B cell (primary cell): Measurements from ENCODE around the gene CNOT6L.

Source experiments
- EZH2 ChIP-seq: IDR thresholded peaks from 2 replicates; pipeline ENCODE4 v1.6.1; 2012; ENCODE audit warnings: borderline replicate concordance, low read depth, mild to moderate bottlenecking, moderate library complexity, low read length; ENCODE audit not compliant: insufficient read depth, poor library complexity, severe bottlenecking
- TF ChIP-seq, protein P1 (sequence below): fragments of 200-600 bp; IDR thresholded peaks from one replicate; pipeline ENCODE4 v1.8.0; 2022; ENCODE audit warnings: antibody characterized with exemption, mild to moderate bottlenecking

DNA sequence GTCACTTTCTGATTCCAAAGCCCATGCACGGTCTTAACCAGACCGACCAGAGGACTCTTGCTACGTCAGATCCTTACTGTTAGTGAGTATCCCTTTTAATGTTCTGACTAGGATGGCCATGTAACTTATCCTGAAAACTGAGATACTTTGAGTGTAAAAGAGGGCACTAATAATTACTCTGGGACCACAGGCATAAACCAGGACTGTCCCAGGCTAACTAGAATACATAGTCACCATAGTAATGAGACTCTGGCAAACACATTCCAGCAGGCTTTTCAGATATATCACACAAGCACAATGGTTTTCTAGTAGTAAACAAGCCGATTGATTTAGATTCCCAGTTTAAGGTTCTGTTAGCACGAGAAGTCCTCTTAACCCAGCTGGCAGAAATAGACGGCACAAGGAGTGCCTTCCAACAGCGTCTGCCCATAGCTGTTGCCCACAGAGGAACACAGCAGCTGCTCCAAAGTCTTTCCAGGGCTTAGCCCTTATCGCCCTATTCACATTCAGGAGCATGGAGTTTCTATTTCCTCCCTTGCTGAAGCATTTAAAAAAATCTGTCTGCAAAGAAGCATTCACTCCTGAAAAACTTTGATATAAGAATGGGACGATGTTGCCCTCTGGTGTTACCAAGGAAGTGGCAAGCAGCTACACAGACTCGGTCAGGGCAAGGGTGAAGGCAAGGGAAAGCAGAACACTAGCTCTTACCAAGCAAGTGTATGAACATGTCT lies 121.1 kb downstream of the CNOT6L start:
- TF ChIP-seq, protein P1, sequence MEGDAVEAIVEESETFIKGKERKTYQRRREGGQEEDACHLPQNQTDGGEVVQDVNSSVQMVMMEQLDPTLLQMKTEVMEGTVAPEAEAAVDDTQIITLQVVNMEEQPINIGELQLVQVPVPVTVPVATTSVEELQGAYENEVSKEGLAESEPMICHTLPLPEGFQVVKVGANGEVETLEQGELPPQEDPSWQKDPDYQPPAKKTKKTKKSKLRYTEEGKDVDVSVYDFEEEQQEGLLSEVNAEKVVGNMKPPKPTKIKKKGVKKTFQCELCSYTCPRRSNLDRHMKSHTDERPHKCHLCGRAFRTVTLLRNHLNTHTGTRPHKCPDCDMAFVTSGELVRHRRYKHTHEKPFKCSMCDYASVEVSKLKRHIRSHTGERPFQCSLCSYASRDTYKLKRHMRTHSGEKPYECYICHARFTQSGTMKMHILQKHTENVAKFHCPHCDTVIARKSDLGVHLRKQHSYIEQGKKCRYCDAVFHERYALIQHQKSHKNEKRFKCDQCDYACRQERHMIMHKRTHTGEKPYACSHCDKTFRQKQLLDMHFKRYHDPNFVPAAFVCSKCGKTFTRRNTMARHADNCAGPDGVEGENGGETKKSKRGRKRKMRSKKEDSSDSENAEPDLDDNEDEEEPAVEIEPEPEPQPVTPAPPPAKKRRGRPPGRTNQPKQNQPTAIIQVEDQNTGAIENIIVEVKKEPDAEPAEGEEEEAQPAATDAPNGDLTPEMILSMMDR: no peak
- no peak for TF ChIP-seq EZH2
